BJ (cell line): ENCODE measurements around the gene APBB2. TPM values are rescaled to one million over a fixed set of nuclear protein-coding genes. Genes with fewer than 3 reads are reported as not detected.

Experiments used
- CTCF ChIA-PET: fragments of 350-600 bp; formaldehyde crosslinking; extraction: SDS; loops from one replicate; lab custom pipeline; 2021; ENCODE audit warnings: antibody characterized with exemption, inconsistent platforms; lab: Yijun Ruan, JAX
- POLR2A ChIA-PET: fragments of 300-600 bp; sonication (Branson Sonifier 250); formaldehyde crosslinking; extraction: SDS; loops from one replicate; lab custom pipeline; 2021; ENCODE audit warnings: antibody characterized with exemption; lab: Charles Lee
- DNase-seq: peaks from one replicate; pipeline ENCODE4 v3.0.0-alpha.2; 2011; ENCODE audit warnings: low read depth
- H3K27me3 ChIP-seq: 2 replicates; pipeline ENCODE4 v1.6.0; 2011; ENCODE audit warnings: low read length; ENCODE audit not compliant: control insufficient read depth, insufficient read depth
- H3K36me3 ChIP-seq: 2 replicates; pipeline ENCODE4 v1.5.1; 2011; ENCODE audit warnings: low read length; ENCODE audit not compliant: control insufficient read depth, insufficient read depth
- H3K4me3 ChIP-seq: 2 replicates; pipeline ENCODE4 v1.5.1; 2011; ENCODE audit warnings: low read depth, mild to moderate bottlenecking, control low read depth, low read length
- CTCF ChIP-seq: IDR thresholded peaks from 2 replicates; pipeline ENCODE4 v1.5.1; 2011; ENCODE audit warnings: low read depth, mild to moderate bottlenecking, control low read depth, inconsistent platforms, low read length, moderate library complexity; ENCODE audit not compliant: insufficient read depth
- polyA plus RNA-seq: library from polyadenylated mRNA; depleted of rRNA; stranded (reverse); fragments of >200 nt; gene quantifications from 2 replicates; pipeline ENCODE4 v1.2.3, GENCODE V29; 2011

The APBB2 gene
- polyA plus RNA-seq, 1 experiment, result 50.3 TPM

GRCh38 chr4:40948014-40948413, 266.3 kb downstream of the APBB2 start:
- DNase-seq, result no peak
- POLR2A ChIA-PET, result no interaction called here

GRCh38 chr4:40946652-40947051, 267.7 kb downstream of the APBB2 start:
- H3K4me3 ChIP-seq, result no peak overlapping the region
- CTCF ChIA-PET, result no interaction called here
- DNase-seq, result no peak
- no peak for TF ChIP-seq CTCF
- peaks cover 6% of the 10 kb centered on the region for H3K36me3 ChIP-seq
- POLR2A ChIA-PET, result no interaction called here
- no peaks in the 10 kb centered on the region for H3K27me3 ChIP-seq

More at GRCh38 chr4:40948014-40948413, 266.3 kb downstream of the APBB2 start:
- H3K4me3 ChIP-seq, result no peak overlapping the region
- TF ChIP-seq CTCF, result no peak
- H3K27me3 ChIP-seq, result no peaks in the 10 kb centered on the region
- CTCF ChIA-PET, result no interaction called here
- H3K36me3 ChIP-seq, result peaks cover 3% of the 10 kb centered on the region

GRCh38 chr4:40940756-40941155, 273.6 kb downstream of the APBB2 start:
- ChIA-PET POLR2A (no interaction called here), CTCF (interaction anchor here (1.2 to 2.2 kb wide), 4 partner anchors 9 to 40 kb away, joined by 3 to 10 read pairs (median 5); no protein-coding TSS in a partner anchor)
- Histone ChIP-seq H3K27me3 (no peaks in the 10 kb centered on the region), H3K4me3 (no peak overlapping the region), H3K36me3 (peaks cover 6% of the 10 kb centered on the region)
- no peak for TF ChIP-seq CTCF
- DNase-seq, result no peak

- H3K36me3 ChIP-seq, result peaks cover 6% of the 10 kb centered on the region
- ChIA-PET CTCF (interaction anchor here (1.1 to 2.2 kb wide), 5 partner anchors 9 to 27 kb away, joined by 3 to 10 read pairs (median 5); no protein-coding TSS in a partner anchor), POLR2A (no interaction called here)
- H3K27me3 ChIP-seq, result no peaks in the 10 kb centered on the region
- no peak for TF ChIP-seq CTCF
- H3K4me3 ChIP-seq, result no peak overlapping the region
- DNase-seq, result no peak
Measured at GRCh38 chr4:40940317-40940741, 274.0 kb downstream of the APBB2 start.

- TF ChIP-seq CTCF, result no peak
- no peak for DNase-seq
- peaks cover 6% of the 10 kb centered on the region for H3K36me3 ChIP-seq
- no peaks in the 10 kb centered on the region for H3K27me3 ChIP-seq
- POLR2A ChIA-PET, result no interaction called here
- CTCF ChIA-PET, result interaction anchor here (1.1 to 2.2 kb wide), 4 partner anchors 10 to 28 kb away, joined by 3 to 10 read pairs (median 4); no protein-coding TSS in a partner anchor
- H3K4me3 ChIP-seq, result no peak overlapping the region
Measured at GRCh38 chr4:40939856-40940255, 274.5 kb downstream of the APBB2 start.
